BLaER1 treated with 17β-estradiol and CSF1 and Interleukin-3, amounts not matched to agents 10 nM and 100 nM (cell line): ENCODE results near the gene APBA2.

ENCODE experiments used
- H3K27ac ChIP-seq, 11 experiments: shearing (Covaris generic); formaldehyde crosslinking; 2 replicates each; pipeline ENCODE4 v1.8.1; 2022
- H3K27me3 ChIP-seq, 11 experiments: shearing (Covaris generic); formaldehyde crosslinking; 2 replicates each; pipeline ENCODE4 v1.8.1; 2022
- H3K36me3 ChIP-seq, 11 experiments: shearing (Covaris generic); formaldehyde crosslinking; 2 replicates each; pipeline ENCODE4 v1.8.1; 2022
- H3K4me1 ChIP-seq, 10 experiments: shearing (Covaris generic); formaldehyde crosslinking; 2 replicates each; pipeline ENCODE4 v1.8.1; 2022
- H3K4me2 ChIP-seq, 11 experiments: shearing (Covaris generic); formaldehyde crosslinking; 2 replicates each; pipeline ENCODE4 v1.8.1; 2022
- H3K4me3 ChIP-seq, 10 experiments: shearing (Covaris generic); formaldehyde crosslinking; 2 replicates each; pipeline ENCODE4 v1.8.1; 2022
- H3K9ac ChIP-seq, 11 experiments: shearing (Covaris generic); formaldehyde crosslinking; 2 replicates each; pipeline ENCODE4 v1.8.1; 2022
- H3K9me3 ChIP-seq, 11 experiments: shearing (Covaris generic); formaldehyde crosslinking; replicated peaks in 1 of 11; 2 replicates each; pipeline ENCODE4 v1.8.1; 2022
- H4K20me1 ChIP-seq, 11 experiments: shearing (Covaris generic); formaldehyde crosslinking; 2 replicates each; pipeline ENCODE4 v1.8.1; 2022
- Cebpa-rat ChIP-seq, 11 experiments: shearing (Covaris generic); IDR thresholded peaks; 2 replicates each; pipeline ENCODE4 v1.8.1; 2022

The APBA2 gene

DNA sequence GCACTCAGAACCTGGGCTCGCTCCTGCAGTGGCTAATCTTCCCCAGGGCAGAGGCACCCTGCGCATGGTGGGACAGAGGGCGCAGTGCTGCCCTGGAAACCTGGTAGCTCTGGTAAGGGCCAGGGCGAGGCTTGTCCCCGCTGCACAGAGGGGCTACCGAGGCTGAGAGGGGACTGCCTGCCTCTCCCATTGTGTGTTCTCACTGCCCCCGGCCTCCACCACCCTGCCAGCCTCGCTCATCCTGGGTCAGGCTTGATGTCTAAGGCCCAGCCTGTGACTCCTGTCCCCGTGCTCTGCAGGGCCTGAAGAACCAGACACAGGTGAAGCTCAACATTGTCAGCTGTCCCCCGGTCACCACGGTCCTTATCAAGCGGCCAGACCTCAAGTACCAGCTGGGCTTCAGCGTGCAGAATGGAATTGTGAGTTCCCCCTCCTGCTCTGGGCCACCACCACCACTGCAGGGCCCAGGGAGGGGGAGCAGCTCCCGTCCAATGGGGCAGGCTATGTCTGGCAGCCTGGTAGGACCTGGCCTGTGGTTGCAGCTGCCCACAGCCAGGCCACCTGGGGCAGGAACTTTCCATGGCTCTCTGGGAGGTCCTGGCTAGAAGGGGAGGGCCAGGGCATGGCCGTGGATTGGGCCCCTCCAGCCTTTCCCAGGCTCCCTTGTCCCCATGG is 222.3 kb downstream of the APBA2 start:
- Histone ChIP-seq H4K20me1 (peaks cover 0 to 53% (median 0%) of the 10 kb centered on the region in 11 experiments; a peak in 5 of 22 replicates), H3K9me3 (no peaks in the 10 kb centered on the region), H3K36me3 (peaks cover 0 to 17% (median 0%) of the 10 kb centered on the region in 11 experiments; a peak in 6 of 22 replicates), H3K27me3 (no peaks in the 10 kb centered on the region), H3K27ac (no peak overlapping the region), H3K4me3 (no peak overlapping the region), H3K4me2 (no peak overlapping the region), H3K4me1 (peaks cover 0 to 20% (median 6%) of the 10 kb centered on the region in 10 experiments; a peak in 13 of 20 replicates), H3K9ac (no peak overlapping the region)
- TF ChIP-seq Cebpa-rat (IDR thresholded peaks at IDR 0.05), result no peak

DNA sequence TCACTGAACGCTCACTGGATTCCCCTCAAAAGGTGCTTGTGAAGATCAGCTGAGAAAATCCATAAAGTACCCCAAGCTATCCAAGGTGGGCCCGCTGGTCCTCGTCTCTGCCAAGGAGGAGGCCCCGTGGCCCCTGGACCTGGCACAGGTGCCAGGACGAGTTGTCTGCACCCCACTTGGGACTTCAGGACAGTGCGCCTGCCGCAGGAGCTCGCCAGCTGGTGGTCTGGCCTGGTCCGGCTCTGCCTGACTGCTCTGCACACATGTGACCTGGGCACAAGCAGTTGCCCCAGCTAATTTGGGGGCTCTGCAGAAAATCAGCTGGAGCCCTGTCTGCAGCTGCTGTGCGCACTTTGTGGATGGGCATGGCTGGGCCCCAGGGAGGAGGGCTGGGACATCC is 224.0 kb downstream of the APBA2 start:
- no peaks in the 10 kb centered on the region for H3K27me3 ChIP-seq
- H3K4me3 ChIP-seq, result no peak overlapping the region
- peaks cover 0 to 11% (median 2%) of the 10 kb centered on the region in 10 experiments; a peak in 8 of 20 replicates for H3K4me1 ChIP-seq
- H3K9ac ChIP-seq, result no peak overlapping the region
- no peaks in the 10 kb centered on the region for H3K9me3 ChIP-seq
- H3K27ac ChIP-seq, result no peak overlapping the region
- H3K4me2 ChIP-seq, result peak overlapping the region in 1 of 11 experiments; percentile 23; a peak in 1 of 22 replicates
- H4K20me1 ChIP-seq, result peaks cover 0 to 37% (median 0%) of the 10 kb centered on the region in 11 experiments; a peak in 5 of 22 replicates
- TF ChIP-seq Cebpa-rat (IDR thresholded peaks at IDR 0.05), result no peak
- H3K36me3 ChIP-seq, result peaks cover 0 to 17% (median 0%) of the 10 kb centered on the region in 11 experiments; a peak in 6 of 22 replicates

DNA sequence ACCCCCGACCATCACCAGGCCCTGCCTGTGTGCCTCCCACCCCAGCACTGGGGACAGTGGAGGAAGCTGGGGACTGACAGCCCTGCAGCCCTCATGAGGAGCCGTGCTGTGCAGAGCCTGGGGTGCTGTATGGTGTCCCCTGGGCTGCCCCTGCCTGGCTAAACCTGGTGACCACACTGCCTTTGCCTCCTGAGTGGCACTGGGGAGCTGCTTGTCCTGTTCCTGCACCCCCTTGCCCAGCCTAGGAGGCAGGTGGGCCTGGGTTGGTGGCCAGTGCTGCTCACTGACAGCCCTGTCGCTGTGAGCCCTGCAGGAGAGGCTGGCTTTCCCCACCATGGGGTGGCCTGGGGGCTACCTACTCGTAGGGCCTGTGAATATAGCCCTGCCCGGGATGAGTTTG is 224.4 kb downstream of the APBA2 start:
- no peak overlapping the region for H3K9ac ChIP-seq
- peaks cover 0 to 17% (median 0%) of the 10 kb centered on the region in 11 experiments; a peak in 5 of 22 replicates for H3K36me3 ChIP-seq
- H3K9me3 ChIP-seq, result no peaks in the 10 kb centered on the region
- H3K27ac ChIP-seq, result no peak overlapping the region
- TF ChIP-seq Cebpa-rat (IDR thresholded peaks at IDR 0.05), result no peak
- H4K20me1 ChIP-seq, result peaks cover 0 to 33% (median 0%) of the 10 kb centered on the region in 11 experiments; a peak in 5 of 22 replicates
- peak overlapping the region in 1 of 11 experiments; percentile 23; a peak in 1 of 22 replicates for H3K4me2 ChIP-seq
- peaks cover 0 to 13% (median 4%) of the 10 kb centered on the region in 10 experiments; a peak in 10 of 20 replicates for H3K4me1 ChIP-seq
- no peak overlapping the region for H3K4me3 ChIP-seq
- 0 out of 22 replicates have a peak, but pooled peaks cover 0 to under 1% (median 0%) of the 10 kb centered on the region in 11 experiments for H3K27me3 ChIP-seq

DNA sequence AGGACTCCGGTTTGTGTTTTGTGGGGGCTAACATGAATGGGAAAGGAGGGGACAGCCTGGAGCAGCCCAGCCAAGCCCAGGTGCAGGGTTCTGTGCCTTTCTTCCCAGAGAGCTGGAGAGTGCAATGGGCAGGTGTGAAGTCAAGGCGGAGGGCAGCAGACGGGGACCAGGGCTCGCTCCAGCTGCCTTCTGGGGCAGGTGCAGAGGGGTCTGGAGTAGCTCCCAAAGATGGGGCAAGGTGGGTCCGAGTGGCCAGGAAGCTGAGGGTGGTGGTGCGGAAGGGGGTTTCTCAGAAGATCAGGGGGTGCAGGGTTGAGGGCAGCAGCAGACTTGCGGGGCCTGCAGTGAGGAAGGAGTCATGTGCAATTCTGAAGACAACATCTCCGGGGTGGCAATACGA is 225.0 kb downstream of the APBA2 start:
- Histone ChIP-seq H3K9me3 (no peaks in the 10 kb centered on the region), H3K4me2 (no peak overlapping the region), H3K27me3 (peaks cover 0 to 6% (median 0%) of the 10 kb centered on the region in 11 experiments; a peak in 5 of 22 replicates), H3K9ac (no peak overlapping the region), H3K36me3 (peaks cover 0 to 17% (median 0%) of the 10 kb centered on the region in 11 experiments; a peak in 3 of 22 replicates), H3K4me3 (no peak overlapping the region), H3K27ac (no peak overlapping the region), H4K20me1 (peaks cover 0 to 32% (median 0%) of the 10 kb centered on the region in 11 experiments; a peak in 7 of 22 replicates), H3K4me1 (peaks cover 2 to 17% (median 8%) of the 10 kb centered on the region in 10 experiments; a peak in 15 of 20 replicates)
- TF ChIP-seq Cebpa-rat (IDR thresholded peaks at IDR 0.05), result no peak

DNA sequence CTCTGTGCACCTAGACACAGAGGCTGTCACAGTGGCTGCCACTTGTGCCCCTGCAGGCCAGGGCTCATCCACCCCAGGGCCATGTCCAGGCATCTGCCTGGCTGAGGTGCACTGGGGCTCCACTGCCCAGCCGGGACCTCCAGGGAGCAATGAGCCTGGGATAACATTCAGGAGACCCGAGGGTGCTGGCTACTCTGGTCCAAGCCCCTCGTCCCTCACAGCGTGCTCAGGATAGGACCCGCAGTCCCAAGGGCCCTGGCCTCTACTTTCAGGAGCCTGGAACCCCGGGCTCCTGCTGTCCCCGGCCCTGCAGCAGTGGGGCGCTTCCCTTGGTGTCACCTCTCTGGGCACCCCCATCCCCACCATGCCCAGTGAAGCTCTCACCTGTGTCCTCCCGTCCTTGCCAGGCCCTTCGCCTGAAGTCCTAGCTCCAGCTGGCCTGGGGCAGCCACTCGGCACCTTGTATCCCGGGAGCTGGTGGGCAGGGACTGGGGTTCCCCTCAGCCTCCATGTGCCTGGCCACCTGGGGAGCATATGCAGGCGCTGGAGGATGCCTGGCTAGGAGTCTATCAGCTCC is 226.0 kb downstream of the APBA2 start:
- H3K4me3 ChIP-seq, result no peak overlapping the region
- H3K27ac ChIP-seq, result no peak overlapping the region
- H3K4me1 ChIP-seq, result peaks cover 3 to 22% (median 11%) of the 10 kb centered on the region in 10 experiments; a peak in 15 of 20 replicates
- H3K36me3 ChIP-seq, result peaks cover 0 to 17% (median 0%) of the 10 kb centered on the region in 11 experiments; a peak in 2 of 22 replicates
- no peak for TF ChIP-seq Cebpa-rat (IDR thresholded peaks at IDR 0.05)
- H4K20me1 ChIP-seq, result peaks cover 0 to 37% (median 0%) of the 10 kb centered on the region in 11 experiments; a peak in 7 of 22 replicates
- peaks cover 0 to 10% (median 0%) of the 10 kb centered on the region in 11 experiments; a peak in 5 of 22 replicates for H3K27me3 ChIP-seq
- no peak overlapping the region for H3K9ac ChIP-seq
- H3K4me2 ChIP-seq, result no peak overlapping the region
- no peaks in the 10 kb centered on the region for H3K9me3 ChIP-seq

DNA sequence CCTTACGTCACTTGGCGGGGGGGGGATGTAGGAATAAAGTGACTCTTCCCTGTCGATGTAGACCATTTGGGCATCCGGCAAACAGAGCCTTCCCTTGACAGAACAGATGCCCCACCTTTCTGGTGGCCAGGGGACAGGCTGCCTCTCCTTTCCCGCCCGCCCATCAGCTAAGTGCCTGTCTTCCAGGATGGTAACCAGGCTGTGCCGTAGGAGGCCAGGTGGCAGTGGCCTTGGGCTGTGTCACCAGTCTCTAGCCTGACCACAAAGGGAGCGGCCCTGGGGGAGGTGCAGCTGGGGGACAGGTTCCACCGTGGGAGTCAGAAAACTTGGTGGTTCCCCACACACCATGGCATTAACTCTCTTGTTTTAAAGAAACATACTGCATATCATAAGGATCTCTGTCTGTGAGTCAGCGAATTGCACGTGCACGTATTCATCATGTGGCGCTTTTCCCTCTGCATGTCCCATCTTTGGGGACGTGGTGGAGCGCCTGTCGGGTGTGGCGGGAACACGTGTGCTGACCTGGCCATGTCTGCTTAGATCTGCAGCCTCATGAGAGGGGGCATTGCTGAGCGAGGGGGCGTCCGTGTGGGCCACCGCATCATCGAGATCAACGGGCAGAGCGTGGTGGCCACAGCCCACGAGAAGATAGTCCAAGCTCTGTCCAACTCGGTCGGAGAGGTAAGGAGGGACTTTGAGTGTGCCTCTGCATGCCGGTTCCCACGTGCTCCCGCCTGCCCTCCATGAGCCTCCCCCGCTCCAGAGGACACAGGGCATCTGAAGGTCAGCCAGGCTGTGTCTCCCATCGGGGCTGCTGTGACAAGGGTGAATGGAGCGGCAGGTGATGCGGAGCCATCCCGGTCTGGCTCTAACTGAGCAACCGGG is 227.8 kb downstream of the APBA2 start:
- H3K27me3 ChIP-seq, result peaks cover 0 to 10% (median 0%) of the 10 kb centered on the region in 11 experiments; a peak in 5 of 22 replicates
- peaks cover 3 to 22% (median 11%) of the 10 kb centered on the region in 10 experiments; a peak in 15 of 20 replicates for H3K4me1 ChIP-seq
- no peaks in the 10 kb centered on the region for H3K9me3 ChIP-seq
- H3K9ac ChIP-seq, result no peak overlapping the region
- no peak for TF ChIP-seq Cebpa-rat (IDR thresholded peaks at IDR 0.05)
- 0 out of 22 replicates have a peak, but pooled peaks cover 0 to 2% (median 0%) of the 10 kb centered on the region in 11 experiments for H3K36me3 ChIP-seq
- H4K20me1 ChIP-seq, result peaks cover 0 to 30% (median 0%) of the 10 kb centered on the region in 11 experiments; a peak in 7 of 22 replicates
- H3K4me2 ChIP-seq, result no peak overlapping the region
- no peak overlapping the region for H3K27ac ChIP-seq
- no peak overlapping the region for H3K4me3 ChIP-seq

DNA sequence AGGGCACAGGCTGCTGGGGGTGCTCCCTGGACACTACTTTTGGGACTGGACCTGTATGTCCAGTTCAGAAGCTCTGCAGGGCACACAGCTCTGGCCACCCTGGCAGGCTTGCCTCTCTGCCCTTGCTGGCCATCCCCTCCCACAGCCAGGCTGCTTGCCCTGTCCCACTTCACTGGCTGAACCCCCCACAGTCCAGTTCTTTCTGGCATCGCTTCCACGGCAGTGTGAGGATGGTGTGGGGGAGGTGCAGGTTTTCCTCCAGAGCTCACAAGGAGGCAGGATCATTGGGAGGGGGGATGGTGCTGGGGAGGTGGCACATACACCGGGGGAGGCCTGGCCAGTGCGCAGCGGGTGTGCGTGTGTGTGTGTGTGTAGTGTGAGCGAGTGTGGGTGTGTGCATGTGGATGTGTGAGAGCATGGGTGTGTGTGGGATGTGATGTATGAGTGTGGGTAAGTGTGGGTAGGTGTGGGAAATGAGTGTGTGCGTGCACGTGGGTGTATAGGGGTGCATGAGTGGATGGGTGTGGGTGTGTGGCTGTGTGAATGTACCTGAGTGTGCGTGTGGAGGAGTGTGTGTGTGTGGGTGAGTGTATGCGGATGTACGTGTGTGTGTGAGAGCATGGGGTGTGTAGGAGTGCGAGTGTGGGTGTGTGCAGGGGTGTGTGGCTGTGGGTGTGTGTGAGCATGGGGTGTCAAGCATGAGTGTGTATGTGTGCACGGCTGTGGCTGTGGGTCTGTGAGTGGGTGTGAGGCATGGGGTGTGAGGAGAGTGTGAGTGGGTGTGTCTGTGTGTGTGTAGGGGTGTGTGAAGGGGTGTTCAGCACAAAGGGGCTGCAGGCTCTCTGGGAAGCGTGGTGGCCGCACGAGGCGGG is 228.7 kb downstream of the APBA2 start:
- peaks cover 0 to 26% (median 0%) of the 10 kb centered on the region in 11 experiments; a peak in 7 of 22 replicates for H4K20me1 ChIP-seq
- peak overlapping the region; percentile 36 to 99 (median 98); a peak in 18 of 22 replicates for H3K4me2 ChIP-seq
- peaks cover 0 to 10% (median 0%) of the 10 kb centered on the region in 11 experiments; a peak in 5 of 22 replicates for H3K27me3 ChIP-seq
- no peak overlapping the region for H3K27ac ChIP-seq
- no peaks in the 10 kb centered on the region for H3K36me3 ChIP-seq
- peaks cover 3 to 22% (median 11%) of the 10 kb centered on the region in 10 experiments; a peak in 15 of 20 replicates for H3K4me1 ChIP-seq
- no peaks in the 10 kb centered on the region for H3K9me3 ChIP-seq
- H3K9ac ChIP-seq, result no peak overlapping the region
- no peak for TF ChIP-seq Cebpa-rat (IDR thresholded peaks at IDR 0.05)
- peak overlapping the region in 1 of 10 experiments; percentile 72; a peak in 1 of 20 replicates for H3K4me3 ChIP-seq
